HG03469 (cell line): Measurements from ENCODE around the gene MRPS27.
A peak's percentile ranks its signal among the peaks of the same experiment; 100 is the strongest.
"Not testable (repeated sequence)": the region's sequence is repeated elsewhere in the genome, so short reads cannot be mapped to it uniquely, and the experiment has no call there.

Experiments used
- ATAC-seq: cut with Tn5 transposase; IDR thresholded peaks from one replicate; pipeline ENCODE4 v1.9.1; 2021; ENCODE audit warnings: mild to moderate bottlenecking, moderate library complexity, moderate number of reproducible peaks; ENCODE audit not compliant: unreplicated experiment

Gene MRPS27

DNA sequence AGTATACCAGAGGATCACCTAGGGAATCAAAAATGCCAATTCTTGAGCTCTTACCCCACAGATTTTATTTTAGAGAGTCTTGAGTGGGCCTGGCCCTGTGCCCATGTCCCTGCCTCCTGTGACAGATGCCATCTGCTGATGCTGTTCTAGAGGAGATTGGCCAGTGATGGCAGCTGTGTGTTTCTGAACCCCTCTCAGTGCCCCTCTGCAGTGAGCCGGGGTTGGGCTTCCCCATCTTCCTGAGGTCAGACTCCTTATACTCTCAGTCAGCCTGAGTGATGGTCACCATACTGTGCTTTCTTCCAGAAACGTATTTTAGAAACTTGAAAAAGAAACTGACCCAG lies 6.2 kb upstream of the MRPS27 start:
- ATAC-seq: no peak

DNA sequence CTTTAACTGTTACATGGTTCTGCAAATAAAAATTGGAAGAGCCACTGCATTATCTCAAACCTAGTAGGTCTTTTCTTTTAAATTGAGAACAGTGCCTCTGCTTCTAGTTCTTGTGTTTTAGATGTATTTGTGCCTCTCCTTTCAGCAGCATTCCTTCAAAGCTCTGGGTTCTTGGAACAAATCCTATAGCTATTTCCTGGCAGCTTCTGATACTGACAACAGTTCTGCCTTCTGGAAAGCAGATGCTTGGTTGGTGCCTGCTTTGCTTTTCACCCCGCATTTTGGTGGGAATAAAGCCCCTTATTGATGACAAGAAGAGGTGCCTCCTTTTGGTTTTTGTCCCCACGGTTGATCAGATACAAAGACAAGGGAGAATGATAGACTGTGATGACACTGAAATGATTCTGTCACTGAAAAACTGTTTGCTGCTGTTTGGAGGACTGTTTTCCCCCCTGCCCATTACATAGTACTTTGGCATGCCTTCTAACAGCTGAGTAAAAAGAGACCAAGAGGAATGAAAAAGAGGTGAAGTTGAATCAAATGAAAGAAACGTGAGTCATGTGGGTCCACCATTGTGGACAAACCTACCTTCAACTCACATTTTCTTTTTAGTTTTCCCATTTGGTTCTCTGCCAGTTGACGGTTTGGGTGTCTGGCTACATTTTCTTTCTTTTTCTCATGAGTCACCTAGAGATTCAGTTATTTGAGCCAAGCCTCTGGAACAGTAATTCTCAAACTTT lies 5.7 kb upstream of the MRPS27 start:
- no peak for ATAC-seq

DNA sequence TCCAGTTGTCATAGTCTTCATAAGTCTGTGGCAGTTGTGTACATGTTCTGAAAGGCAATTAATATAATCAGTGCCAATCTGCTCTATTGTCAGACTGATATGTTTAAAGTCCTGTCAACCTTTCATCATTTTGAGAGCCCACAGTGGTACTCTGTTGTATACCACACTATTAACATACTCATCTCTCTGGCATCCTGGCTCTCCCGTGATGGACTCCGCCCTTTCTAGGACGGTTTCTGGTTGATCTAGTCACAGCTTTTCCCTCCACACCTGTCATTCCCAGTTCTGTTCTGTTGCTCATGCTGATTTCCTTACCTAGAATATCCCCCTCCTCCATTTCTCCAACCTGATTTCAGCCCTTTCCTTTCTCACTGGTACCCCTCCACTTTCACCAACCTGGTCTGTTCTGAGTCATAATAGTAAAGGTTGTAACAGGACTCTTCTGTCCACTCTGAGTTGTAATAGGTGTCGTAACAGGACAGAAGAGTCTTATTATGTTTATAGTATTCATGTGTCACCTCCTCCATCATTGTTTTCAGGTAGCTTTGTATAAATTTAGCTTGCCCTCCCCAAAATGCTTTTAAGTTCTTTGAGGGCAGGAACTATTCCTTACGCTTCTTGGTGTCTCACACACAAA lies 4.3 kb upstream of the MRPS27 start:
- ATAC-seq: no peak

DNA sequence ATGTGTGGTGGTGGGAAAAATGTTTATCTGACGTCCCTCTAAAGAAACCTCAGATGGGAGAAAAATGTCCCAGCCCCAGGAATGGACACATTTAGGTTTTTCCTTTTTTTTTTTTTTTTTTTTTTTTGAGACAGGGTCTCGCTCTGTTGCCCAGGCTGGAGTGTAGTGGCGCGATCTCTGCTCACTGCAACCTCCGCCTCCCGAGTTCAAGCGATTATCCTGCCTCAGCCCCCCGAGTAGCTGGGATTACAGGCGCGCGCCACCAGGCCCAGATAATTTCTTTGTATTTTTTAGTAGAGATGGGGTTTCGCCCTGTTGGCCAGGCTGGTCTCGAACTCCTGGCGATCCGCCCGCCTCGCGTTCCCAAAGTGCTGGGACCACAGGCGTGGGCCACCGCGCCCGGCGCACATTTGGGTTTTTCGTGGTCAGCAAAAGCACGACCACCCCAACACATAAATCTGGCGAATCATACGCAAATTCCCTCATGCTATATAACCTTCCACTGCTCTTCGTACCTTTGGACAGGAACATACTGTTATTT lies 535 bp downstream of the MRPS27 start:
- not testable (repeated sequence) for ATAC-seq

DNA sequence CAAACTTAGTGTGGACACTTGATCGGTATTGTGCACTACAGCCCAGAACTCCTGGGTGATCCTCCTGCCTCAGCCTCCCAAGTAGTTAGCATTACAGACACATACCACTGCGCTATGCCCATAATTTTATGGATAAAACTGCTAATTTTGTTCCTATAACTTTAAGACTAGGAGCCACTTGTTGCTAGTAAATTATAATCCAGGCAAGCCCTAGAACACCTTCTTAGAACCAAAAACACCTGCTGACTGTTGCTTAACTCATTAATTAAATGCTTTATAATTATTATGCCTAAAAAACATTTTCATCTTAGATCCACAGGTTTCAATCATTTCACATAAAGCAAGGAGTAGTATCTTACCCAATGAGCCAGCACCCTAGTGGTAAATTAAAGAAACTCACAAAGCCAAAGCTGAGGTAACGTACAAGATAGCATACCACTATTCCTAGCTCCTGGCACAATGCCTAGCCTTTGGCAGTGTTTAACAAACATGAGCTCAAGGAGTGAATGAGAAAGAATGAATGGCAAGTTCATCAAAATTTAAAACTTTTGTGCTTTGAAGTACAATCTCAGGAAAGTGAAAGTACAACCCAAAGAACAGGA lies 5.4 kb downstream of the MRPS27 start:
- ATAC-seq: no peak

DNA sequence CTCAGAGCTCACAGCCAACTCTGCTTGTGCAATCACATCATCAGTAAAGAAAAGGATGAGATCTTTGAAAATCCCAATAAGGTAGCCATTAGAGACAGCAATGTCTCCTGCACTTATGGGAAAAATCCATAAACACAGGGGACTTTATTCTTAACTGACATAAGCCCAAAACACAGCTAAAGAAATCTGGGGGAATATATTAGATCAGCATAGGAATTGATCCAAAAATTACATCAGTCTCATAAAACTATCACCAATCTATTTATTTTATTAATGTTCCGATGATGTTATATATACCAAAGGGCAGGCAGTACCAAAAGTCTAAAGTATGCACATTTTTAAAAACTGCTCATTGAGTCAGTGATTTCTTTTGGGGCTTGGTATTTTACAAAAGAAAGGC lies 6.9 kb downstream of the MRPS27 start:
- ATAC-seq: no peak

DNA sequence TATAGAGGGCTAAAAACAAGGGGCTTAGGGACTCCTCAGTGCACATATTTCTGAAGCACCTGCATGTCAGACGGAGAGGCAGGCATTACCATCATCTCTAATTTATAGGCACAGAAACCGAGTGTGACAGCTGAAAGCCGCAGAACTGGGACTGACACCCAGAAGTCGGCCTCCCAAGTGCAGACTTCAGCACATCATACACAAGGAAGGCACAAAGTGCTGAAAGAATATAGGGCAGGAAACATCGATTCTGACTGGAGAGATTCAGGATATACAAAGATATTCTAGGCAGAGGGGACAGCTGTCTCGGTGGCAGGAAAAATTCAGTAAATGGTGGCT lies 11.2 kb downstream of the MRPS27 start:
- ATAC-seq: no peak

DNA sequence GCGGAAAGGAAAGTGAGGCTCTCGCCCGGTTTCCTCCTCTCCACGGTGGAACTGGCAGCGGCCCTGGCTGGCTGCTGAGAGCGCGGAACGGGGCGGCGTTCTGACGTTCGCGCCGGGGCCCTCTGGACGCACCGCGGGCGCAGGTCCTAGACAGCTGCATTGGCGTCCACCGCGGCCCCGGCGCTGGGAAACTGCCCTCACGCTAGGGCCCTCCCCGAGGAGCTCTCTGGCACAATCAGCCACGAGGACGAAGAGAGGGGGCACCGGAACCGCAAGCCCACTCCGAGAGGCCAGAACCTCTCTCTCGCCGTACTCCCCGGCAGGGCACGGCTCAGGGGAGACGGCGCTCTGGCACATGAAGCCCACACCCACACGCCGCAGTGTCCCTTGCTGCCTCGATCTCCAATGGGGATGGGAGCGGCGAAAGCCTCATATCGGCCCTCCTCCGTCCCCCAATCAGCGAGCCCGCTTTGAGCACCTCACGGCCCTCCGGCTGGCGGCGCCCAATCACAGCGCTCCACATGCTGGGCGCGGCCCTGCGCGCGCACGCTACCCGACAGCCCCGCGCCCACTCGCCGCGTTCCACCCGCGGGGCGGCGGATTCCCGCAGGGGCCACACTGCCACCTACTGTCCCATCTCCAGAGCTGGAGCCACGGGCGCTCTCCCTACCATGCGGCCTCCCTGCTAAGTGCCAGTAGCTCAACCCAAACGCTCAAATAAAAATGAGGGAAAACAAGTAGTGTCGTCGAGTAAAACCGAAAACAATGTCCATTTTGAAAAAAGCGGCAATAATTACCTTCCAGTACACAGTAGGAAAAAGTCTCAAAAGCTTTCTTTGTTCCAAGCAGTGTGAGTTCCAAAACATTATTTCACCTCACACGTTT lies 11.8 kb downstream of the MRPS27 start:
- peak; percentile 76 for ATAC-seq

DNA sequence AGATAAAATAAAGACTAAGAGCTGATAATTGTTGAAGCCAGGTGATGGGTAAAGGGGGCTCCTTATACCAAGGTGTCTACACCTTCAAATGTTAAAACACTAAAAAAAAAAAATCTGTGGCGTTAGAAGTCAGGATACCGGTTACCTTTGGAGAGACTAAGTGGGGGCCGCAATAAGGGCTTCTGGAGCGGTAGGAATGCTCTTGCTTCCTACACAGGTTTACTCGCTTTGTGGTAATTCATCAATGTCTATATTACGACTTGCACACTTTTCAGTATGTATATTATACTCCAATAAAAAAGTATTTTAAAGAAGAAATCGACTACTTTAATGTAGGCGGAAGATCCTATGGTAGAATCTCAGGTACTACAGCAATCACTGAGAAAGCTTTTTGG lies 12.5 kb downstream of the MRPS27 start:
- no peak for ATAC-seq

DNA sequence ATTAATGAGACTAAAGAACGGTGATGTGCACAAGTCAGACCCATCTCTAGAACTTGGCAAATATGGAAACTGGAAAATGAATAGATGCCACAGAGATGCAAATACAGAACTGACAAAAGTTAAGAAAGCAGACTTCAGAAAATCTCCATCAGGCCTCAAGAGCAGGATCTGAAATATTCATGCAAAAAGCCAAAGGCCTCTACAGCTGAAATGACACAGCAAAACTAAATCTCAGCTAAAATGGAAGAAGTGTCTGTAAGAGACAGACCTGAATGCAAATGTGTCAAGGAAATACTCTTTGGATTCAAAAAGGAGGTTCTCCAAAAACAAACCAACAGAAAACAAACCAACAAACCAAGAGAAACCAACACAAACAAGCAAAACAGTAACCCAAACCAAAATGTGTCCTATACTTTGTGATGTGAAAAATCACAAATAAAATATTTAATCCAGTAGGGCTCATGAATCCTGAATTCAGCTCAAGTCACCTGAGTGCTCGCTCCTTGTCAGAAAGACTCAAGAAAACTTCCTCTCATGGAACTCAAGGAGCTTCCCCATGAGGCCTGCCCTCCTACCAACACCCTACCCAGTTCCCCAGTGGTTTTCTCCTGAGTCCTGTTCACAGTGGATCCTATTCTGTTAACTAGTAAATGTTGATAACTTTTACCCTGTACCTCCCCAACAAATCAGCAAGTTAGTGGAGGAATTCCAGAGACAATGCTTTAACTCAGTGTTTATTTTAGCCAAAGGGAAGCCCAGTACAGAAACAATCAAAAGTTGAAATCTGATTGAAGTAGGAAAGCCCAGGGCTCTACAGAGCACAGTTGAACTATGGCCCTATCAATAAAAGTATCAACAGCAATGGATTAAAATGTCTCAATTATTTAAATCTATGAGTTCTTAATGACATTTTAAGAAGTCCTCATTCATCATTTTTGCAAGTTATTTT lies 14.6 kb downstream of the MRPS27 start:
- no peak for ATAC-seq

DNA sequence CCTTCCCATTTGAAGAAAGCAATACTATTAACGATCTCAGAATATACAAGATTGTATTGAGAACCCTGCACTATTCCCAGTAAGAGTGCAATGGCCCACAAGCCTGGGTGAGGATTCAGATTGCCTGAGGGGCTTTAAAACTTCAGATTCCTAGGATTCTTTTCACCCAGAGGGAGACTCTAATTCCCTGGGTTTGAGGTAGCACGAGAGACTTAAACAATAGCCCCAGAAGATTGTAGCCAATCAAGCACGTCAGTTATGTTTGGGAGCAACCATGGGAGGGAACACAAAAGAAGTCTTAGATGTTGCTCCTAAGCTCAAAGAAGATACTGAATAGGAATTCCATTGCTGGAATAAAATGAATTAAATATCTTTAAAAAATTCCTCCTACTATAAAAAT lies 17.9 kb downstream of the MRPS27 start:
- ATAC-seq: no peak

DNA sequence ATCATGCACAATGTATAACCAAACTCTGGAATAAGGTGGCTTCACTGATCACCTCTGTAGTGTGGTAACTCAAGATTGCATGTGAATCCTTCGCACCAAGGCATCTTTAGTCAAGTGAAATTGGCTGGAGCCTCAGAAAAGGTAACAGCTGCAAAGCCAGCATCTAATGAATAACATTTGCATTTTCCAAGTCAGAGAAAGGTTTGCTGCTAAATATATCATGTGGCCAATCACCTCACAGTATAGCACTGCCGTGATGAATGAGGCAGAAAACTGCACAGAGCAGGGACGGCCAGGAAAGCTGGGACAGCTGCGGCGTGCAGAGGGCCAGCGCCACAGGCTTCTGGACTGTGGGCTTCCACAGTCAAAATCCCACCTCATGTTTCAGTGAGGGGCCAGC lies 18.5 kb downstream of the MRPS27 start:
- peak; percentile 59 for ATAC-seq

DNA sequence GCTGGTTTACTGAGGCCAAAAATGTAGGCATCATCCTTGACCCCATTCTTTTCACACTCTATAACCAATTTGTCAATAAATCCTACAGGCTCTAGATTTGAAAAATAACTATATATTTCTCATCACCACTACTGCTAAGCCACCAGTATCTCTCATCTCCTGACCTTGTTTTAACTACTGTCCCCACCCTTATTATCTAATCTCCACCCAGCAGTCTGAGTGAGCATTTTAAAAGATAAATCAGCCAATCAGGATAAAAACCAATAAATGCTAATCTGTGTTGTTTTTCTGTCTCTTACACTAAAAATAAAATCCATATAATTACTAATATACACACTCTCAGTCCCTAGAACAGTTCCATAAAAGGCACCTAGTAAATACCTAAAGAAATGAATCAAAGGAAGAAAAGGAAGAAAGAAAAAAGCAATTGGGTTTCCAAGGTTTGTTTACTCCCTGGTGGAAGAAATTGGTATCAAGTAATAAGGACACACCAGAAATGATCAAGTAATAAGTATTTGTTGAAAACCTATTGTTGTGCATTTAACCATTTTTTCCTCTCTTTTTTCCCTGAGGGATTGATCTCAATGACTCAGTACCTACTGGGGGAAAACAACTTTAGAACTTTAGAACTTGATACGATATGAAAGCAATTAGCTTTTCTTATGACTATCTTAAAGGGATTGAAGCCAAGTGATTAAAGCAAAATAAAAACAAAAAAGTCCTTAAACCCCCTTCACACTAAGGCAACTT lies 19.3 kb downstream of the MRPS27 start:
- ATAC-seq: no peak

DNA sequence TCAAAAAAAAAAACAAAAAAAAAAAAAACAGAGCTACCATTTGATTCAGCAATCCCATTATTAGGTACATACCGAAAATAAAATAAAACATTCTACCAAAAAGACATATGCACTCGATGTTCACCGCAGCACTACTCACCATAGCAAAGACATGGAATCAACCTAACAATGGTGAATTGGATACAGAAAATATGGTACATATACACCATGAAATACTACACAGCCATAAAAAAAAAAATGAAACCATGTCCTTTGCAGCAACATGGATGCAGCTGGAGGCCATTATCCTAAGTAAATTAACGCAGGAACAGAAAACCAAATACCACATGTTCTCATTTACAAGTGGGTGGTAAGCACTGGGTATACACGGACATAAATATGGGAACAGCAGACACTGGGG lies 21.3 kb downstream of the MRPS27 start:
- no peak for ATAC-seq

DNA sequence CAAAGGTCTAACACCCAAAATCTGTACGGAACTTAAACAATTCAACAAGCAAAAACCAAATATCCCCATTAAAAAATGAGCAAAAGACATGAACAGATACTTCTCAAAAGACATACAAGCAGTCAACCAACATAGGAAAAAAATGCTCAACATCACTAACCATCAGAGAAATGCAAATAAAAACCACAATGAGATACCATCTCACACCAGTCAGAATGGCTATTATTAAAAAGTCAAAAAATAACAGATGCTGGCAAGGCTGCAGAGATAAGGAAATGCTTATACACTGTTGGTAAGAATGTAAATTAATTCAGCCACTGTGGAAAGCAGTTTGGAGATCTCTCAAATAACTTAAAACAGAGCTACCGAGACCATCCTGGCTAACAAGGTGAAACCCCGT lies 21.9 kb downstream of the MRPS27 start:
- not testable (repeated sequence) for ATAC-seq

DNA sequence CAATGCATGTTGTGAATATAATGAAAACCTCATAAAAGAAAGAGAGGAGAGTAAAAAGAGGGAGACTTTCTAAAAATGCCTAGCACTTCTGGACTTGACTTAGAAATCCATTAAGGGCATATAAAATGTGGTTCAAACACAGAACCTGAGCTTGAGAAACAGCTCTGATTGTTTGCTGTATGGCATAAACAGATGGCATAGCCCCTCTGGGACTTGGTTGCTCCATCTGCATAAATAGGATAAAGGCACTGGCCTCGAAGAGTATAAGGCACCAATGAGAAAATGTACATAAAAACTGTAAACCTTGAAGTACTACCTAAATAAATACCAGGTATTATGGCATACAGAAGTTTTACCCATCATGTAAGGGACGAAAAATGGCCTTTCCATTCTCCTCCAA lies 23.8 kb downstream of the MRPS27 start:
- ATAC-seq: no peak

DNA sequence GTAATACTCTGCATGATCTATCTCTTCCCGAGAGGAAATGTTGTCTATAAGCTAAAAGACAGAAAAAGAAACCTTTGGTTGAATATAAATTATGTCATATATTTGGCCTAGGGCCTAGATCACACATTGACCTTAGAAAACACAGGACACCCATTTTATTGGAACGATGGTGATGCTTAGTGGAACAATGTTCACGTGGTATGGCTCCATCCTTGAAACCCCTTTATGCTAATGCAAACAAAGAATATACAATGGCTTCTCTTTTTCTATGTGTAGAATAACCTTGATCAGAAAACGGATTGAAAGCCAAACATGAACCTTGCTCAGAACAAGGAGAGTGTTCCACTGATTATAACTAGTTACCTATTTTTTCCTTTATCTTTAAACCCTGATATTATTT lies 24.5 kb downstream of the MRPS27 start:
- no peak for ATAC-seq

DNA sequence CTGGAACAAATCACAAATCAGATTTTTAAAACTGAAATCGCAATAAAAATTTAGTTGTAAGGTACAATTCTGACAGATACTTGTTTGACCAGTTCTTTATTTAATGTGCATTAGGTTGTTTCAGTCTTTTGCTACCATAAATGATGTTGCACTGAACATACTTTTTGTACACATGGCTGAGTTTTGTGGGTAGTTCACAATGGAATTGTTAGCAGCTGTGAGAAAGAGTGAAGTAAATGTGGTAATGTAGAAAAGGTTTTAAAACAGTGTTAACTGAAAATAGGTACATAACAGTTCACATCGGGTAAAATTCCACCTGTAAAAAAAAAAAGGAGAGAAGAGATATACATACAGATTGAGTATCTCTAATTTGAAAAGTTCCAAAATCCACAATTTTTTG lies 25.6 kb downstream of the MRPS27 start:
- no peak for ATAC-seq

DNA sequence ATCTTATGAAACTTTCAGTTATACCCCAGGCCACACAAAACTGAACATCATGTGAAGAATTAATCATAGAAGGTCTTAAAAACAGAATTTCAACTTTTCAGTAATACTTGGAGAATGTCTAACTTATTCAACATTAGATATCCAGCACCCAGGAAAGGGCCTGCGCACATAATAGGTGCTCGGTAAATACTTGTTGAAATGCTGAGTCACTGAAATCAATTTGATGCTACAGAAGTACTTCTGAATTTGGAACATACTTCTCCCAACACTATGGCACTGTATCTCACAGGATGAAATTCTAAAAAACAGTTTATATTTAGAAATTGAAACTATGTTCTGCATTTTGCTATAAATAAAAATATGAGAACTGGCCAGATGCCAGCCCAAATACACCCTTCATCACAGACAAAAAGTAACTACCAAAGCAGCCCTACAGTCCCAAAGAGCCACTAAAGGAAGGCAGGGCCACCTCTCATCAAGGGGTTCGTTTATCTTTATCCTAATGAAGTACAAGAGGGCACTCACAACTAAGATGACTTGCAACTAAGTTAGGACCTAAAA lies 26.5 kb downstream of the MRPS27 start:
- no peak for ATAC-seq
